HEK293 (cell line): Measurements from ENCODE around the gene VSTM5.

Experiments
- CTCF ChIA-PET: fragments of 350-600 bp; formaldehyde crosslinking; extraction: SDS; loops from one replicate; lab custom pipeline; 2021; ENCODE audit warnings: antibody characterized with exemption; lab: Yijun Ruan, JAX
- POLR2A ChIA-PET: fragments of 300-600 bp; formaldehyde crosslinking; extraction: SDS; loops from one replicate; lab custom pipeline; 2020; ENCODE audit warnings: antibody characterized with exemption, inconsistent platforms; lab: Yijun Ruan, JAX
- H3K27ac ChIP-seq: fragments of 200-500 bp; sonication (Bioruptor generic); 2 replicates; pipeline ENCODE4 v1.5.1; 2014; ENCODE audit warnings: low read depth, low read length, control low read depth, inconsistent platforms; ENCODE audit errors: extremely low read depth
- H3K36me3 ChIP-seq, 2 experiments: fragments of 200-500 bp in 1 of 2; sonication (Bioruptor generic) in 1 of 2; 1 replicate in 1 of 2; 2 replicates in 1 of 2; pipeline ENCODE4 v1.5.1; 2014 to 2017; ENCODE audit warnings: inconsistent platforms in 2 of 2, low read length in 2 of 2; ENCODE audit not compliant: control insufficient read depth in 2 of 2, insufficient read depth in 1 of 2
- H3K4me1 ChIP-seq: fragments of 200-500 bp; sonication (Bioruptor generic); 2 replicates; pipeline ENCODE4 v1.5.1; 2014; ENCODE audit warnings: mild to moderate bottlenecking, low read length, inconsistent platforms; ENCODE audit not compliant: control insufficient read depth, insufficient read depth
- H3K4me3 ChIP-seq: 2 replicates; pipeline ENCODE4 v1.5.1; 2011; ENCODE audit warnings: low read depth, mild to moderate bottlenecking, control low read depth, low read length, moderate library complexity
- H3K9me3 ChIP-seq: fragments of 200-500 bp; sonication (Bioruptor generic); 2 replicates; pipeline ENCODE4 v1.5.1; 2014; ENCODE audit warnings: low read depth, low read length, inconsistent platforms; ENCODE audit not compliant: control insufficient read depth, insufficient read depth
- EGR2 ChIP-seq: fragments of 450-650 bp; formaldehyde crosslinking; IDR thresholded peaks from 2 replicates; pipeline ENCODE4 v1.5.1; 2016; ENCODE audit warnings: low read depth, missing biosample characterization, missing genetic modification characterization
- FEZF1 ChIP-seq: fragments of 450-650 bp; formaldehyde crosslinking; IDR thresholded peaks from 2 replicates; pipeline ENCODE4 v1.5.1; 2016; ENCODE audit warnings: missing biosample characterization, missing genetic modification characterization
- HOXC10 ChIP-seq: sonication (generic); formaldehyde crosslinking; IDR thresholded peaks from 2 replicates; pipeline ENCODE4 v1.8.1; 2023; ENCODE audit warnings: mild to moderate bottlenecking, missing genetic modification reagents
- KLF9 ChIP-seq: fragments of 450-650 bp; formaldehyde crosslinking; IDR thresholded peaks from 2 replicates; pipeline ENCODE4 v1.5.1; 2016; ENCODE audit warnings: missing biosample characterization, missing genetic modification characterization, low read depth
- ZBTB17 ChIP-seq: fragments of 450-650 bp; formaldehyde crosslinking; IDR thresholded peaks from 2 replicates; pipeline ENCODE4 v1.5.1; 2016; ENCODE audit warnings: missing biosample characterization, missing genetic modification characterization
- ZBTB8A ChIP-seq: fragments of 450-650 bp; formaldehyde crosslinking; IDR thresholded peaks from 2 replicates; pipeline ENCODE4 v1.5.1; 2016; ENCODE audit warnings: missing biosample characterization, missing genetic modification characterization
- ZFHX2 ChIP-seq: fragments of 450-650 bp; formaldehyde crosslinking; conservative IDR thresholded peaks from 2 replicates; pipeline ENCODE4 v1.5.1; 2016; ENCODE audit warnings: missing biosample characterization, missing genetic modification characterization
- ZFP3 ChIP-seq: fragments of 450-650 bp; formaldehyde crosslinking; IDR thresholded peaks from 2 replicates; pipeline ENCODE4 v1.5.1; 2016; ENCODE audit warnings: low read depth, missing biosample characterization, missing genetic modification characterization
- ZFP41 ChIP-seq: fragments of 450-650 bp; formaldehyde crosslinking; IDR thresholded peaks from 2 replicates; pipeline ENCODE4 v1.5.1; 2016; ENCODE audit warnings: missing biosample characterization, missing genetic modification characterization, borderline replicate concordance
- ZNF133 ChIP-seq: fragments of 450-650 bp; formaldehyde crosslinking; IDR thresholded peaks from 2 replicates; pipeline ENCODE4 v1.5.1; 2016; ENCODE audit warnings: missing biosample characterization, missing genetic modification characterization
- ZNF16 ChIP-seq: fragments of 450-650 bp; formaldehyde crosslinking; IDR thresholded peaks from 2 replicates; pipeline ENCODE4 v1.5.1; 2016; ENCODE audit warnings: low read depth, missing biosample characterization, missing genetic modification characterization
- ZNF174 ChIP-seq: fragments of 450-650 bp; formaldehyde crosslinking; IDR thresholded peaks from 2 replicates; pipeline ENCODE4 v1.5.0; 2017; ENCODE audit warnings: missing biosample characterization, mild to moderate bottlenecking, missing genetic modification characterization
- ZNF19 ChIP-seq: fragments of 450-650 bp; formaldehyde crosslinking; IDR thresholded peaks from 2 replicates; pipeline ENCODE4; 2016; ENCODE audit warnings: missing biosample characterization, missing genetic modification characterization, low read depth
- ZNF510 ChIP-seq: fragments of 450-650 bp; formaldehyde crosslinking; IDR thresholded peaks from 2 replicates; pipeline ENCODE4 v1.5.1; 2018; ENCODE audit warnings: mild to moderate bottlenecking, missing genetic modification characterization, missing biosample characterization; ENCODE audit not compliant: insufficient replicate concordance
- ZNF544 ChIP-seq: fragments of 450-650 bp; formaldehyde crosslinking; IDR thresholded peaks from 2 replicates; pipeline ENCODE4 v1.5.0; 2017; ENCODE audit warnings: missing biosample characterization, missing genetic modification characterization
- ZNF585B ChIP-seq: fragments of 450-650 bp; formaldehyde crosslinking; IDR thresholded peaks from 2 replicates; pipeline ENCODE4 v1.5.1; 2016; ENCODE audit warnings: missing biosample characterization, missing genetic modification characterization
- ZNF600 ChIP-seq: fragments of 450-650 bp; formaldehyde crosslinking; IDR thresholded peaks from 2 replicates; pipeline ENCODE4 v1.5.1; 2016; ENCODE audit warnings: missing biosample characterization, missing genetic modification characterization
- ZNF701 ChIP-seq: fragments of 450-650 bp; formaldehyde crosslinking; IDR thresholded peaks from 2 replicates; pipeline ENCODE4 v1.5.1; 2016; ENCODE audit warnings: missing biosample characterization, missing genetic modification characterization
- ZNF777 ChIP-seq: fragments of 450-650 bp; formaldehyde crosslinking; IDR thresholded peaks from 2 replicates; pipeline ENCODE4 v1.5.1; 2017; ENCODE audit warnings: missing biosample characterization, missing genetic modification characterization, borderline replicate concordance
- ZNF791 ChIP-seq: fragments of 450-650 bp; formaldehyde crosslinking; IDR thresholded peaks from 2 replicates; pipeline ENCODE4 v1.5.1; 2016; ENCODE audit warnings: missing biosample characterization, missing genetic modification characterization
- TF ChIP-seq, protein P1 (sequence below): fragments of 450-650 bp; formaldehyde crosslinking; IDR thresholded peaks from 2 replicates; pipeline ENCODE4 v1.5.1; 2016; ENCODE audit warnings: missing biosample characterization, missing genetic modification characterization
- TF ChIP-seq, protein P2 (sequence below): fragments of 450-650 bp; formaldehyde crosslinking; IDR thresholded peaks from 2 replicates; pipeline ENCODE4 v1.5.1; 2016; ENCODE audit warnings: missing biosample characterization, missing genetic modification characterization
- TF ChIP-seq, protein P3 (sequence below): fragments of 450-650 bp; formaldehyde crosslinking; IDR thresholded peaks from 2 replicates; pipeline ENCODE4 v1.5.1; 2017; ENCODE audit warnings: missing biosample characterization, missing genetic modification characterization
- TF ChIP-seq, protein P4 (sequence below): fragments of 450-650 bp; formaldehyde crosslinking; IDR thresholded peaks from 2 replicates; pipeline ENCODE4 v1.5.1; 2016; ENCODE audit warnings: missing biosample characterization, missing genetic modification characterization, borderline replicate concordance

Gene VSTM5

DNA sequence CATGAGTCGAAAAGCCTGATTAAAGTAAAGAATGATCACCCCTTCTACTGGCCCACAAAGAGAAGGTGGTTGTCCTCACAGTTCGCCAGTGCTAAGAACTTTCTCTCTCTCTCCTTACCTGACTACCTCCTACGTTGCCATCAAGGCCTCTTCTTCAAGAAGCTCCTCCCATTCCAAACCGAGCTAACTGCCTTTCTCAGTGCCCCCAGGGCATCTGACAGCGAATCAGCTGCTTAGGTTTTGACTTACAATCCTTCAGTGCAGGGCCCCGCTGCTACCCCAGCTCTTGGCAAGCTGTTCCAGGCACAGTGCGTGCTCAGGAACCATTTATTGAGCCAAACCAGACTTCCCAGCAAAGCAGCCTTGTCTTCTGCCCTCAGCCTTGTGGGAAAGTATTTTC is 5.8 kb downstream of the VSTM5 start:
- H3K4me1 ChIP-seq: no peaks in the 10 kb centered on the region
- POLR2A ChIA-PET: no interaction called here
- no peaks in the 10 kb centered on the region for H3K36me3 ChIP-seq
- H3K27ac ChIP-seq: no peak overlapping the region
- H3K9me3 ChIP-seq: no peaks in the 10 kb centered on the region
- no peak for TF ChIP-seq KLF9 (tag by site-specific recombination)
- TF ChIP-seq ZNF510 (tag by site-specific recombination): no peak
- no peak for TF ChIP-seq HOXC10
- TF ChIP-seq ZNF16 (tag by site-specific recombination): no peak
- no peak for TF ChIP-seq ZNF777 (tag by site-specific recombination)
- no peak for TF ChIP-seq ZNF133 (tag by site-specific recombination)
- no peak overlapping the region for H3K4me3 ChIP-seq
- CTCF ChIA-PET: no interaction called here

DNA sequence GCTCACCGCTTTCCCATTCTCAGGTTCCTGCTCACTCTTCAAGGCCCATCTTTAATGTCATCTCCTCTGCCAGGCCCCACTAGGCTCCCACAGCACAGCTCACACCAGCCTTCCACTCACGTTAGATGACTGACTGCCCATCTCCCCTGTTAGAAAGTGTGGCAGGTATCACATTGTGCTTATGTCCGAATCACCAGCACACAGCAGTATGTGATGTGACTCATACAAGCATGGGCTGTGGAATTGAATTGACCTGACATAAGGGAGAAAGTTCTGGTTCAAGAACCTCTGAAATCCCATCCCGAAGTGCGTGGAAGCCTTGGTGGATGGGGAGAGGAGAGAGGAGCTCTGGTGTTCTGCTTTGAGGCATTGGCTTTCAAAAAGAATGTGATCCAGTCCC is 6.5 kb downstream of the VSTM5 start:
- Histone ChIP-seq H3K27ac (no peak overlapping the region), H3K4me3 (no peak overlapping the region), H3K9me3 (no peaks in the 10 kb centered on the region), H3K4me1 (no peaks in the 10 kb centered on the region), H3K36me3 (no peaks in the 10 kb centered on the region)
- CTCF ChIA-PET: interaction anchor here (0.6 kb wide), 1 partner anchor 1155 kb away, joined by 3 read pairs; no protein-coding TSS in a partner anchor
- no peak for TF ChIP-seq ZNF701 (tag by site-specific recombination)
- TF ChIP-seq, protein P1, sequence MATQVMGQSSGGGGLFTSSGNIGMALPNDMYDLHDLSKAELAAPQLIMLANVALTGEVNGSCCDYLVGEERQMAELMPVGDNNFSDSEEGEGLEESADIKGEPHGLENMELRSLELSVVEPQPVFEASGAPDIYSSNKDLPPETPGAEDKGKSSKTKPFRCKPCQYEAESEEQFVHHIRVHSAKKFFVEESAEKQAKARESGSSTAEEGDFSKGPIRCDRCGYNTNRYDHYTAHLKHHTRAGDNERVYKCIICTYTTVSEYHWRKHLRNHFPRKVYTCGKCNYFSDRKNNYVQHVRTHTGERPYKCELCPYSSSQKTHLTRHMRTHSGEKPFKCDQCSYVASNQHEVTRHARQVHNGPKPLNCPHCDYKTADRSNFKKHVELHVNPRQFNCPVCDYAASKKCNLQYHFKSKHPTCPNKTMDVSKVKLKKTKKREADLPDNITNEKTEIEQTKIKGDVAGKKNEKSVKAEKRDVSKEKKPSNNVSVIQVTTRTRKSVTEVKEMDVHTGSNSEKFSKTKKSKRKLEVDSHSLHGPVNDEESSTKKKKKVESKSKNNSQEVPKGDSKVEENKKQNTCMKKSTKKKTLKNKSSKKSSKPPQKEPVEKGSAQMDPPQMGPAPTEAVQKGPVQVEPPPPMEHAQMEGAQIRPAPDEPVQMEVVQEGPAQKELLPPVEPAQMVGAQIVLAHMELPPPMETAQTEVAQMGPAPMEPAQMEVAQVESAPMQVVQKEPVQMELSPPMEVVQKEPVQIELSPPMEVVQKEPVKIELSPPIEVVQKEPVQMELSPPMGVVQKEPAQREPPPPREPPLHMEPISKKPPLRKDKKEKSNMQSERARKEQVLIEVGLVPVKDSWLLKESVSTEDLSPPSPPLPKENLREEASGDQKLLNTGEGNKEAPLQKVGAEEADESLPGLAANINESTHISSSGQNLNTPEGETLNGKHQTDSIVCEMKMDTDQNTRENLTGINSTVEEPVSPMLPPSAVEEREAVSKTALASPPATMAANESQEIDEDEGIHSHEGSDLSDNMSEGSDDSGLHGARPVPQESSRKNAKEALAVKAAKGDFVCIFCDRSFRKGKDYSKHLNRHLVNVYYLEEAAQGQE: no peak
- no peak for TF ChIP-seq ZNF544 (tag by site-specific recombination)
- no peak for TF ChIP-seq ZFP41 (tag by site-specific recombination)
- POLR2A ChIA-PET: no interaction called here

DNA sequence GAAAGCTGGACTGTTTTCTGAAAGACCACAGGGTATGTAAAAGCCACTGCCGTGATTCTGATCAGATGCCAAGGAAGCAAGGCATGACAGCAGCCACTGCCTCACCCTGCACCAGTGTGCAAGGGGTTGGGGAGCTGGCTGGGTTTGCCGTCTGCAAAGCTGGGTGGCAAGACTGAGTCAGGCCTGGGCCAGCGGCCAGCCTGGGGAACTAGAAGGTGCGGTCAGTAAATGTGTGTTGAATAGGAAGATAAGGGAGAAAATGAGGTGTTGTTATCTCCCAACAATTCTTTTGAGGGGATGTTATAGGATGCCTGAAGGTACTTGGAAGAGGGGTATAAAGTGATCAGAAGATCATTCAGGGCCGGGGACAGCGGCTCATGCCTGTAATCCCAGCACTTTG is 8.0 kb downstream of the VSTM5 start:
- no peak overlapping the region for H3K27ac ChIP-seq
- ChIA-PET CTCF (no interaction called here), POLR2A (no interaction called here)
- no peaks in the 10 kb centered on the region for H3K36me3 ChIP-seq
- no peaks in the 10 kb centered on the region for H3K9me3 ChIP-seq
- no peak overlapping the region for H3K4me3 ChIP-seq
- H3K4me1 ChIP-seq: no peaks in the 10 kb centered on the region
- no peak for TF ChIP-seq ZNF600
- TF ChIP-seq, protein P2, sequence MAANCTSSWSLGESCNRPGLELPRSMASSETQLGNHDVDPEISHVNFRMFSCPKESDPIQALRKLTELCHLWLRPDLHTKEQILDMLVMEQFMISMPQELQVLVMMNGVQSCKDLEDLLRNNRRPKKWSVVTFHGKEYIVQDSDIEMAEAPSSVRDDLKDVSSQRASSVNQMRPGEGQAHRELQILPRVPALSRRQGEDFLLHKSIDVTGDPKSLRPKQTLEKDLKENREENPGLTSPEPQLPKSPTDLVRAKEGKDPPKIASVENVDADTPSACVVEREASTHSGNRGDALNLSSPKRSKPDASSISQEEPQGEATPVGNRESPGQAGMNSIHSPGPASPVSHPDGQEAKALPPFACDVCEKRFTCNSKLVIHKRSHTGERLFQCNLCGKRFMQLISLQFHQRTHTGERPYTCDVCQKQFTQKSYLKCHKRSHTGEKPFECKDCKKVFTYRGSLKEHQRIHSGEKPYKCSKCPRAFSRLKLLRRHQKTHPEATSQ: no peak
- no peak for TF ChIP-seq ZFP3 (tag by site-specific recombination)
- no peak for TF ChIP-seq ZBTB8A (tag by site-specific recombination)
- no peak for TF ChIP-seq ZNF19
- no peak for TF ChIP-seq ZBTB17 (tag by site-specific recombination)
- TF ChIP-seq ZNF791 (tag by site-specific recombination): no peak
- TF ChIP-seq EGR2 (tag by site-specific recombination): no peak
- TF ChIP-seq, protein P3, sequence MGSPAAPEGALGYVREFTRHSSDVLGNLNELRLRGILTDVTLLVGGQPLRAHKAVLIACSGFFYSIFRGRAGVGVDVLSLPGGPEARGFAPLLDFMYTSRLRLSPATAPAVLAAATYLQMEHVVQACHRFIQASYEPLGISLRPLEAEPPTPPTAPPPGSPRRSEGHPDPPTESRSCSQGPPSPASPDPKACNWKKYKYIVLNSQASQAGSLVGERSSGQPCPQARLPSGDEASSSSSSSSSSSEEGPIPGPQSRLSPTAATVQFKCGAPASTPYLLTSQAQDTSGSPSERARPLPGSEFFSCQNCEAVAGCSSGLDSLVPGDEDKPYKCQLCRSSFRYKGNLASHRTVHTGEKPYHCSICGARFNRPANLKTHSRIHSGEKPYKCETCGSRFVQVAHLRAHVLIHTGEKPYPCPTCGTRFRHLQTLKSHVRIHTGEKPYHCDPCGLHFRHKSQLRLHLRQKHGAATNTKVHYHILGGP (tag by site-specific recombination): no peak
- no peak for TF ChIP-seq ZNF585B
- no peak for TF ChIP-seq FEZF1 (tag by site-specific recombination)
- TF ChIP-seq ZNF174 (tag by site-specific recombination): no peak
- TF ChIP-seq, protein P4, sequence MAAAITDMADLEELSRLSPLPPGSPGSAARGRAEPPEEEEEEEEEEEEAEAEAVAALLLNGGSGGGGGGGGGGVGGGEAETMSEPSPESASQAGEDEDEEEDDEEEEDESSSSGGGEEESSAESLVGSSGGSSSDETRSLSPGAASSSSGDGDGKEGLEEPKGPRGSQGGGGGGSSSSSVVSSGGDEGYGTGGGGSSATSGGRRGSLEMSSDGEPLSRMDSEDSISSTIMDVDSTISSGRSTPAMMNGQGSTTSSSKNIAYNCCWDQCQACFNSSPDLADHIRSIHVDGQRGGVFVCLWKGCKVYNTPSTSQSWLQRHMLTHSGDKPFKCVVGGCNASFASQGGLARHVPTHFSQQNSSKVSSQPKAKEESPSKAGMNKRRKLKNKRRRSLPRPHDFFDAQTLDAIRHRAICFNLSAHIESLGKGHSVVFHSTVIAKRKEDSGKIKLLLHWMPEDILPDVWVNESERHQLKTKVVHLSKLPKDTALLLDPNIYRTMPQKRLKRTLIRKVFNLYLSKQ (tag by site-specific recombination): no peak
- TF ChIP-seq ZFHX2: no peak
